GM21576 (cell line): ENCODE measurements around the gene GLRX3.

Source experiments
- ATAC-seq: cut with Tn5 transposase; IDR thresholded peaks from one replicate; pipeline ENCODE4 v1.9.1; 2021; ENCODE audit warnings: mild to moderate bottlenecking, moderate library complexity; ENCODE audit not compliant: unreplicated experiment

GLRX3 gene

GRCh38 chr10:130203626-130204025 is 67.4 kb downstream of the GLRX3 start:
- no peak for ATAC-seq

DNA sequence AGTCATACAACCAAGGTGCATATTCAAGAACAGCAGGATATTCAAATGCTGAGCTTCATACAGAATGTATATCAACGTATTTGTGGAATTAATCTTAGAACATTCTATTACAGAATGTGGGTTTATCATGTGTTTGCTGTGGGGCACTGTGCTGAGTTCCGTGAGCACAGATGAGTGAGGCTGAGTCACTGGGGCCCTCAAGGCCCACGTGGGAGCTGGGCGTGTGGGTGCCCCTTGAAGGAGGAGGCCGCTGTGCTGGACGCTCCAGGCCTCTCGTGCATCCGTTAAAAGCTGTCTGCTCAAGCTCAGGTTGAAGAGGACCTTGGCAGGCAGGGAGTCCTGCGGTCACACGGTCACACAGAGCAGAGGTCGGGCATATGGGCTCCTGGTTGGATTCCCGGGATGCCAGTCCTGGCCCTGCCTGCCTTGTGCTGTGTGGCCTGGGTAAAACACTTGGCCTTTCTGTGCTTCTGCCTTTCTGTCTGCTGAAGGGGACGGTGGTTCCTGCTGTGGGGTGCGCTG is 70.1 kb downstream of the GLRX3 start:
- no peak for ATAC-seq

- no peak for ATAC-seq
Observed at GRCh38 chr10:130207205-130207604, 71.0 kb downstream of the GLRX3 start.

- ATAC-seq: no peak
Observed at GRCh38 chr10:130208807-130209206, 72.6 kb downstream of the GLRX3 start.

GRCh38 chr10:130212746-130213145 is 76.6 kb downstream of the GLRX3 start:
- no peak for ATAC-seq

GRCh38 chr10:130213286-130214080 is 77.3 kb downstream of the GLRX3 start:
- no peak for ATAC-seq

DNA sequence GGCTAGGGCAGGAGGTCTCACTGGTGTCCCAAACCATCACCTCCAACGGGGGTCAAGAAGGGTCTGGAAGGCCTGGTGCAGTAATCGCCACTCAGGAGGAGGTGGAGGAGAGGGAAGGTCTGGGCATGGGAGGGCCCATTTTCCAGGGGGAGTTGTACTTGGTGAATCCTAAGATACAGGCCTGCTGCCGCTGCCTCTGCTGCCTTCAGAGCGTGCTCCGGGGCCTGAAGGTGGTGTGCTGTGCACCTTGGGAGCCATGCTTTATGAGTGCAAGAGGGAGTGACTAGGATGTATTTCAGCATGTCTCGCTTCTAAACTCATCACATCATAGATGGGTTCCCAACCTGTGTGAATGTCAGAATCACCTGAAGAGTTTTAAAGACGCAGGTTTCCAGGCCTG is 78.2 kb downstream of the GLRX3 start:
- ATAC-seq: no peak

DNA sequence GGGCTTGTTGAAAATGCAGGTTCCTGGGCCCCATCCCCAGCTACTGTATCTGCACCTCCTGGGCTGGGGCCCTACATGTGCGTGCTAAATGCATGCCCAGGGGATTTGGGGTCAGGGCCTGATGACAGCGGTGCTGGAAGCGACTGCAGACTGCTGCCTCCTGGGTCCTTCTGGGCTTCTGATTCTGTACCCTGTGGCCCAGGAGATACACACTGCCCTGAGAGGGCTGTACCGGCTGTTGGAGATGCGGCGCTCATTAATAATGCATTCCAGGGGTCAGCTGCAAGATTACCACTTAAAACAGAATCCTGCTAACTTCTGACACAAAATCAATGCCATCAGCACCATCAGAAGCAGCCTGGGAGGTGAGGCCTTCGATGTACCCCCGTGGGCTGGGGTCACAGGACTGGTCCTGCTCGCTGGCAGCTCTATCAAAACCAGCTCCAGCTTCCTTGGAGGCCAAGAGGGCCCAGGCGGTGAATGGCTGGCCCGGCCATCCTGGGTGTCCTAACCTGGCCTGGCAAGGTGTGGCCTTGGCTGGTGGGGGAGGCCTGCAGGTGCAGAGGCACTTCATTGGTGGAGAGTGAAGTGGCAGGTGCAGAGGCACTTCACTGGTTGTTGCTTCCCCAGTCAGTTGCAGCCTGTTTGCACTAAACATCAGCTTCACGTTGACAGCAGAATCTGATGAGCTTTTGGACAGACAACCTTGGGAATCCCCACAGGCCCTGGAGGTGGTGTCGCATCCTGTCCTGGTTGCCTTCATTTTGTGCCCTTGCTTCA is 79.2 kb downstream of the GLRX3 start:
- ATAC-seq: no peak

GRCh38 chr10:130215931-130216231 is 79.7 kb downstream of the GLRX3 start:
- ATAC-seq: no peak

- no peak for ATAC-seq
Observed at GRCh38 chr10:130218181-130218641, 82.0 kb downstream of the GLRX3 start.

DNA sequence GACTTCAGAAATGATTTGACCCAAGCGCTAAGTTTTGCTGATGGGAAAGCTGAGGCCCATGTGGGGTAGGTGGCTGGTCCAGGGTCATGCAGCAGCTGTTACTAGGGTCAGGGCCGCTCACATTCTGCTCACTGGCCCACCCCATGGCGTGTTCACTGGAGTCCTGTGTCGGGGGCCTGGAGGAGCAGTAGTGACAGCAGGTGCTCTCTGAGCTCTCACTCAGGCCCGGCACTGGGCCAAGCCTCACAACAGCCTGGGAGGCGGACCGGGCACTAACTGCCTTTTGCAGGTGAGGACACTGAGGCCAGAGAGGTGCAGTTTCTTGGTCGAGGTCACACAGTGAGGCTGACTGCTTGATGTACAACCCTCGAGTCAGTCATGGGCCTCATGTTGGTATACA is 82.7 kb downstream of the GLRX3 start:
- no peak for ATAC-seq

DNA sequence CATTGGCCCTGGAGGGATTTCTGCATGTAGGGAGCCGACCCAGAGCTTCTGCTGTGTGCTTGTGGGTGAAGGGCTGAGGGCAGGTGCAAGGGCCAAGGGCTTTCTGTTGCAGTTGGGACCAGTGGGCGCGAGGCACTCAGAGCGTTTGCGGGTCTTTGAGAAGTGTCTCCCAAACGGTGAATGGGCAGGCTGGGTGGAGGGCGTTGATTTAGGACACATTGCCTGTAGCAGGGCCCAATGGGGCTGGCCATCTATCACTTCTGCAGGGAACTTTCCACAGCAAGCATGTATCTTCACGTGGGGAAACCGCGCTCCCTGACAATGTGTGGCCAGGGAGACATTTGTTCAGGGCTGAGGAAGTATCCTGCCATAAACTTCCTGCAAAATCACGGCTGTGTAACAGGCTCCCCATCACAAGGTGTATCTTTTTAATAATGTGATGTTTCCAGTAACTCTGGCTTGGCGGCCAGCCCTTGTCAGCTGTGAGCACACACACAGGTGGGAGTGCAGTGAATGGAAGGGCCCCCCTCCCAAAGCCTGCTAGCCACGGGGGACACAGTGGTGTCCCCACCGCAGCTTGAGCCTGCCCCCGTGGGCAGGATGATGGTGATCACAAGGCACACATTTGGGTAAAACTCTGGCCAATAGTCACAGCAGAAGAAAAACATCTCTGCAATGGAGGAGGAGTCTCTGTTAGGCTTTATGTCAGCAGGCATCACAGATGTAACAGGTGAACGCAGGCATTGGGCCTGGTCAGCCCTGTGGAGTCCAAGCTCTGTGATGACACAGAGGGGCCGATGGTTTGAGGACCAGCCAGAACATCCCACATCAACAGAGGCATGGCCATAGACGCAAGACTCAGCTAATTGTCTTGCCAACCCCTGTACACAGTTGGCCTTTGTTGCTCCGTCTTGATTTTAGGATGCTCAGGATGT is 84.3 kb downstream of the GLRX3 start:
- no peak for ATAC-seq

GRCh38 chr10:130221456-130222375 is 85.5 kb downstream of the GLRX3 start:
- ATAC-seq: no peak

GRCh38 chr10:130222381-130222780 is 86.2 kb downstream of the GLRX3 start:
- no peak for ATAC-seq

DNA sequence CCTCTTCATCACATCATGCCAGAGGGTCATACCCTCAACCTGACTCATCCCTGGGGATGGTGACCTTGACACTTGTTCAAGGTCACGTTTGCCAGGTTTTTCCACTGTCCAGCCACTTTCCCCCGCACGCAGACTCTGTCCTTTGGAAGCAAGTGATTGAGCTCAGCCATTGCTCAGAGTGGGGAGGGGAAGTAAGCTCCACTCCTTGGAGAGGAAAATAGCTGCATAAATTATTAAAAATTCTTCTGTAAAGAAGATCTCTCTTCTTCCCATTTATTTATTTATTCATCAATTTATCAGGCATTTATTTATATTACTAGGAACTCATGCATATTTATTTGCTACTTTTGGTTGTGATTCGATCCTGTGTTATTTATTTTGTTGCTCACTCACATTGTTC is 88.0 kb downstream of the GLRX3 start:
- ATAC-seq: no peak

GRCh38 chr10:130226012-130226411 is 89.8 kb downstream of the GLRX3 start:
- ATAC-seq: no peak

- ATAC-seq: no peak
Observed at GRCh38 chr10:130227883-130228282, 91.7 kb downstream of the GLRX3 start.
